Common myeloid progenitor, CD34-positive (primary cell): ENCODE measurements around the gene NT5C3A.
A peak's percentile ranks its signal among the peaks of the same experiment; 100 is the strongest.

Source experiments
- CTCF ChIA-PET: fragments of 350-600 bp; sonication (Branson Sonifier 250); formaldehyde crosslinking; loops from one replicate; lab custom pipeline; 2021; ENCODE audit warnings: antibody characterized with exemption; lab: Charles Lee
- POLR2A ChIA-PET: fragments of 350-600 bp; sonication (Branson Sonifier 250); formaldehyde crosslinking; loops from one replicate; lab custom pipeline; 2021; ENCODE audit warnings: antibody characterized with exemption; lab: Charles Lee
- DNase-seq, 3 donors: peaks; one replicate each; pipeline versions ENCODE4 v3.0.0 to v3.0.0-alpha.2; 2013
- H3K27ac ChIP-seq, 2 experiments: 1 replicate in 1 of 2; 2 replicates in 1 of 2; pipeline ENCODE4 v1.7.0; 2013; ENCODE audit warnings: inconsistent platforms in 2 of 2, low read length in 2 of 2, mild to moderate bottlenecking in 2 of 2, low read depth in 1 of 2, moderate library complexity in 1 of 2; ENCODE audit not compliant: severe bottlenecking in 2 of 2, insufficient read depth in 1 of 2, poor library complexity in 1 of 2
- H3K27me3 ChIP-seq, 5 experiments: replicated peaks in 2 of 5; 1 replicate in 3 of 5; 2 replicates in 2 of 5; pipeline versions ENCODE4 v1.6.1 to v1.7.0; 2013; ENCODE audit warnings: low read length in 4 of 5, mild to moderate bottlenecking in 2 of 5, moderate library complexity in 2 of 5, inconsistent platforms in 1 of 5; ENCODE audit not compliant: insufficient read depth in 5 of 5, control insufficient read depth in 4 of 5
- H3K36me3 ChIP-seq, 4 experiments: 1 replicate in 2 of 4; 2 replicates in 2 of 4; pipeline versions ENCODE4 v1.6.1 to v1.7.0; 2013; ENCODE audit warnings: low read length in 3 of 4, control low read depth in 1 of 4, mild to moderate bottlenecking in 1 of 4; ENCODE audit not compliant: control insufficient read depth in 4 of 4, insufficient read depth in 4 of 4
- H3K4me1 ChIP-seq, 4 experiments: 1 replicate in 3 of 4; 2 replicates in 1 of 4; pipeline versions ENCODE4 v1.6.1 to v1.7.1; 2013; ENCODE audit warnings: low read length in 3 of 4, mild to moderate bottlenecking in 3 of 4, control low read depth in 1 of 4, inconsistent platforms in 1 of 4, moderate library complexity in 1 of 4; ENCODE audit not compliant: control insufficient read depth in 4 of 4, insufficient read depth in 4 of 4; ENCODE audit errors: control extremely low read depth in 1 of 4
- H3K4me3 ChIP-seq, 7 experiments: 1 replicate in 4 of 7; 2 replicates in 3 of 7; pipeline versions ENCODE4 v1.5.1 to v1.7.0; 2013; ENCODE audit warnings: mild to moderate bottlenecking in 7 of 7, low read length in 6 of 7, moderate library complexity in 6 of 7, inconsistent platforms in 2 of 7, low read depth in 2 of 7, control low read depth in 1 of 7; ENCODE audit not compliant: insufficient read depth in 4 of 7, control insufficient read depth in 1 of 7; ENCODE audit errors: extremely low read depth in 1 of 7
- H3K9me3 ChIP-seq, 5 experiments: 1 replicate in 4 of 5; 2 replicates in 1 of 5; pipeline versions ENCODE4 v1.6.1 to v1.7.1; 2013; ENCODE audit warnings: low read length in 4 of 5, mild to moderate bottlenecking in 2 of 5, inconsistent platforms in 1 of 5, low read depth in 1 of 5, moderate library complexity in 1 of 5; ENCODE audit not compliant: control insufficient read depth in 4 of 5, insufficient read depth in 2 of 5; ENCODE audit errors: control extremely low read depth in 1 of 5
- whole genome bisulfite sequencing: methylation state at CpG from one replicate; pipeline ENCODE4 v1.1.5; 2013; ENCODE audit not compliant: insufficient coverage; 5-methylcytosine and 5-hydroxymethylcytosine counted together

The NT5C3A gene

DNA sequence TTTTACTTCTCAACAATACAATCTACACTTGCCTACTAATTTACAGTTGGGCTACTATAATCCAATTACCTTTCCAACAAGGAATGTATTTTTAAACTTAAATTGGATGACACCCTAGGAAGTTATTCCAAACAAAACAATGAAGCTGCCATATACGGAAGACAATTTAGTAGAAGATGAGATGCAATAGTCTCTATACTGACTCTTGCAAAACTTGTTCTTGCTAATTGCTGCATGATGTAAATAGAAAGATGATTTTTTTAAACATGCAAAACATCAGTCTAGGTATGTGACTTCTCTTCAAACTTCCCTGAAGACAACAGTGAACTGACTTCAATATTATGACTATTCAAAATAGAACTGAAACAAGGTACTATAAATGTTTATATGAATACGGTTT, 17.6 kb downstream of the NT5C3A start:
- no peak overlapping the region for H3K27ac ChIP-seq
- no CpG with 5 or more reads among the region's 2 CpGs for WGBS
- CTCF ChIA-PET = interaction anchor here (1.0 to 2.2 kb wide), 2 partner anchors 13 to 64 kb away, joined by 3 to 9 read pairs; partner anchors contain the start of gene RP9
- peaks cover 18 to 59% (median 40%) of the 10 kb centered on the region in 4 experiments for H3K4me1 ChIP-seq
- no peaks in the 10 kb centered on the region for H3K9me3 ChIP-seq
- POLR2A ChIA-PET = no interaction called here
- H3K4me3 ChIP-seq = no peak overlapping the region
- no peaks in the 10 kb centered on the region for H3K27me3 ChIP-seq
- peaks cover 0 to 4% (median 0%) of the 10 kb centered on the region in 4 experiments for H3K36me3 ChIP-seq
- no peak for DNase-seq

DNA sequence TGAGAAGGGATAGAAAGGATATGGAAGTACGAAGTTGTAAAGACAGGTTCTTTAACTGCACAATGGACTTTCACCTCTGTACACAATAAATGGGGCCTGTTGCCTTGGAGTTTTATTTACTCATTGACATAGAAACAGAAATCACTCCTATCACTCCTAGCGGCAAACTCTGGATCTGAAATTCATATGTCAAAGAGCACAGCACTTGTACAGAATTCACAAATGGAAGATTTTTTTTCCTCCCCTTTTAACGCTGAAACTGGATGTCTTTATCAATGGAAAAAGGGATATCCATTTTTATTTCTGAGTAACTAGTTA, 18.2 kb downstream of the NT5C3A start:
- ChIA-PET CTCF (interaction anchor here (1.0 to 2.2 kb wide), 2 partner anchors 13 to 64 kb away, joined by 3 to 9 read pairs; partner anchors contain the start of gene RP9), POLR2A (no interaction called here)
- no peak overlapping the region for H3K4me3 ChIP-seq
- WGBS = no CpG with 5 or more reads among the region's 3 CpGs
- H3K27me3 ChIP-seq = no peaks in the 10 kb centered on the region
- DNase-seq = no peak
- H3K4me1 ChIP-seq = peaks cover 20 to 58% (median 41%) of the 10 kb centered on the region in 4 experiments
- H3K27ac ChIP-seq = no peak overlapping the region
- H3K9me3 ChIP-seq = no peaks in the 10 kb centered on the region
- peaks cover 0 to 4% (median 0%) of the 10 kb centered on the region in 4 experiments for H3K36me3 ChIP-seq

DNA sequence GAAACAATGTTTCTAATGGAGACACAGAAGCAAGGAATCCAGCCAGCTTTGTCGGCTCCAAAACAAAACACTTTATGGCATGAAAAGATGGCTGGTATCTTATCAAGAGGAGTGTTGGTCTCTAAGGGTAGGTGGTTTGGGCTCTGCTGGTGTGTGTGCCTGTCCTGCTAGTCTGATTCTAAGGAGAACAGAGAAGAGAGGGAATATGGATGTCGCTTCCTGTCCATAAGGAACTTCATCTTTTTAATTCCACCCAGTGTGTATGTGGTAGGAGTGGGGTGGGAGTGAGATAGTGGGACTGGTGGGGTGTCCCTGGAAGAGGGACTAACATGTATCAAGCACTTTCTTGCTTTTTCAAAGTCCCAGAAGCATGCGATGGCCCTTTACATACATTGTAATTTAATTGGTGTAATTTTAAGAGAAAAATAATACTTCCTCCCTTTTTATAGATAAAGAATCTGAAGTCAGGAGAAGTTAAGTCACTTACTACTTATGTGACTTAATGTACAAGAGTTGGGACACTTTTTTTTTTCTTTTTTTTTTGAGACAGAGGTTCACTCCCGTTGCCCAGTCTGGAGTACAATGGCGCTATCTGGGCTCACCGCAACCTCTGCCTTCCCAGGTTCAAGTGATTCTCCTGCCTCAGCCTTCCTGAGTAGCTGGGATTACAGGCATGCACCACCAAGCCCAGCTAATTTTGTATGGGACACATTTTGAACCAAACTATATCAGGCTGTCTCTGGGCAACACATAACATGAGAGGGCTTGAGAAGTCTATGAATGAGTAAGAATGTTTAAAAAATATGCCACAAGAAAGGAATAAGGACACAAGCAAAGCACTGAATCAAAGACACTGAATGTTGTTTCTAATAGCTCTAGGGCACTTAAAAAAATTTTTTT, 18.8 kb downstream of the NT5C3A start:
- DNase-seq = no peak
- peak overlapping the region in 1 of 2 experiments; percentile 51 for H3K27ac ChIP-seq
- H3K9me3 ChIP-seq = no peaks in the 10 kb centered on the region
- peaks cover 0 to 4% (median 0%) of the 10 kb centered on the region in 4 experiments for H3K36me3 ChIP-seq
- POLR2A ChIA-PET = interaction anchor here (0.9 kb wide), 1 partner anchor 9 kb away, joined by 3 read pairs; no protein-coding TSS in a partner anchor
- H3K4me3 ChIP-seq = peak overlapping the region in 1 of 7 experiments; percentile 19
- 100% methylated on average over 5 of the region's 6 CpGs for WGBS
- CTCF ChIA-PET = interaction anchor here (1.0 to 2.2 kb wide), 4 partner anchors 10 to 65 kb away, joined by 3 to 10 read pairs (median 6); partner anchors contain the start of gene RP9
- peaks cover 20 to 59% (median 40%) of the 10 kb centered on the region in 4 experiments for H3K4me1 ChIP-seq
- no peaks in the 10 kb centered on the region for H3K27me3 ChIP-seq

DNA sequence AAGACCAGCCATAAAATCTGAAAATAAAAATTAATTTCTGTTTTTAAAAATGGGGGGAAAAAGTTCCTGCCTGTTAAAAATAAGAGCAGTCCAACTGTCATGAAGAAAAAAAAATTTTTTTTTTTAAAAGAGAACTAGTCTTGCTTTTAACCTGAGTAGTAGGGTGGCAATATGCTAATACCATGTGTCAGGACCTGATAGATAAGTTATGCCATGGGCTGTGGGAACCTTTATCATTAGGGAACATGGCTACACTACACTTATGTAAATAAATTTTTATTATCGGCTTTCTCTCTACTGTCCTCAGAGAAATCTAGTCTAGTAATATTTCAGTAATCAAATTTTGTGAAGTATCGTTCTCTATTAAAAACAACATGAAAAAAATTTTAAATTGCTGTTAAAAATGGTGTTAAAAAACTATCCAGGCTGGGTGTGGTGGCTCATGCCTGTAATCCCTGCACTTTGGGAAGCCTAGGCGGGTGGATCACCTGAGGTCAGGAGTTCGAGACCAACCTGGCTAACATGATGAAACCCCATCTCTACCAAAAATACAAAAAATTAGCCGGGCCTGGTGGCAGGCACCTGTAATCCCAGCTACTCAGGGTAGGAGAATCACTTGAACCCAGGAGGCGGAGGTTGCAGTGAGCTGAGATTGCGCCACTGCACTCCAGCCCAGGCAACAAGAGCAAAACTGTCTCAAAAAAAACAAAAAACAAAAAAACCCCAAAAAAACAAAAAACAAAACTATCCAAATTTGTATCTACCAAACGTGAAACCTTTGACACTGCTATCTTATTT, 20.7 kb downstream of the NT5C3A start:
- peaks cover 20 to 56% (median 36%) of the 10 kb centered on the region in 4 experiments for H3K4me1 ChIP-seq
- ChIA-PET CTCF (interaction anchor here (1.9 to 2.2 kb wide), 2 partner anchors 12 to 66 kb away, joined by 10 to 11 read pairs; partner anchors contain the start of gene RP9), POLR2A (no interaction called here)
- peaks cover 0 to 4% (median 0%) of the 10 kb centered on the region in 4 experiments for H3K36me3 ChIP-seq
- DNase-seq = peak; percentile 40 to 68 (median 43)
- no peaks in the 10 kb centered on the region for H3K9me3 ChIP-seq
- WGBS = 100% methylated on average over 4 of the region's 8 CpGs
- no peaks in the 10 kb centered on the region for H3K27me3 ChIP-seq
- peak overlapping the region; percentile 9 to 80 for H3K27ac ChIP-seq
- peak overlapping the region in 2 of 7 experiments; percentile 5 to 61 for H3K4me3 ChIP-seq

DNA sequence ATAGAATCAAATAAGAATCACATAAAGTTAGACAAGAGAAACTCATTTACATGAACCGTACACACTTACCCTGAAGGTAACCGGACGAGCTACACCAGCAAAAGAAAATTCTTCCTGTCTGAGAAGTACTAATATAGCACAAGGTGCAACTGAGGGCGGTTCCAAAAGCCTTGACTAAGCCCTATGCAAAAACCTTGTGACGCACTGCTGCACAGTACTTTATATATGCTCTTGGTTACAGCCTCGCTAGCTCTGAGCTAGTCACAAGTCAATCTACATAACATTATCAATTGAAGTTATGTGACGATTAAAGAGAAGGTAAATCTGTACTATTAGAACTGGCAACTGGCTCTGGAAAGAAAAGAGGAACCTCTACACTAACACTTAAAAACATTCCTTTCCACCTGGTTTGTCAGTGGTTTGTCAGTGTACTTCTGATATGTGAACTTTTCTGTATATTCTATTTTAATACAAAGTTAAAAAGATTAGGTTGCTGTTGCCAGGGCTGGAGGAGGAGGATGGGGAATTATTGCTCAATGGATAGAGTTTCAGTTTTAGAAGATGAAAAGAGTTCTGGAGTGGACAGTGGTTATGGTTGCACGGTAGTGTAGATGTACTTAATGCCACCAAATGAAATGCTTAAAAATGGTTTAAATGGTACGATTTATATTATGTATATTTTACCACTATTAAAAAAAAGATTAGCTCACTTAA, 21.6 kb downstream of the NT5C3A start:
- POLR2A ChIA-PET = no interaction called here
- DNase-seq = peak; percentile 30 to 75 (median 61)
- Histone ChIP-seq H3K4me3 (peak overlapping the region in 6 of 7 experiments; percentile 14 to 73 (median 38)), H3K27me3 (no peaks in the 10 kb centered on the region), H3K4me1 (peaks cover 20 to 56% (median 36%) of the 10 kb centered on the region in 4 experiments), H3K27ac (peak overlapping the region; percentile 9 to 80), H3K9me3 (no peaks in the 10 kb centered on the region), H3K36me3 (peaks cover 0 to 4% (median 0%) of the 10 kb centered on the region in 4 experiments)
- CTCF ChIA-PET = interaction anchor here (0.6 to 2.8 kb wide), 10 partner anchors 8 to 195 kb away, joined by 3 to 22 read pairs (median 6); partner anchors contain the start of gene RP9
- WGBS = 0% methylated on average over 3 of the region's 9 CpGs

DNA sequence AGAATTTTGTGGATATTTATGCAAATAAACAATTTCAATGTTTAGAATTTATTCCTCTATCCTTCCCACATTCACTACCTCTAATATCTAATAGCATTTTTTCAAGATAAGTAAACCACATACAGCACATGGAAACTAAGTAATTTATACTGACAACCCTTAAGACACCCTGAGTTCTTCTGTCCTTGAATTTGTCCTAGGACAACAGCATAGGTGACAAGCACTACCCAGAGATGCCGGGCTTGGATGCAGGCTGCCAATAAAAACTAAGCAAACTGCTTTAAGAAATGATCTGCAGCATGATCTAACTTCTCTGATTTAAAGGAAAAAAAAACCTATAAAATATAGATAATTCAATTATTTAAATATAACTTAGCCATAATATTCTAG, 22.7 kb downstream of the NT5C3A start:
- Histone ChIP-seq H3K36me3 (peaks cover 0 to 5% (median 3%) of the 10 kb centered on the region in 4 experiments), H3K27ac (peak overlapping the region in 1 of 2 experiments; percentile 29), H3K9me3 (no peaks in the 10 kb centered on the region), H3K27me3 (no peaks in the 10 kb centered on the region), H3K4me3 (peak overlapping the region in 6 of 7 experiments; percentile 35 to 75 (median 61)), H3K4me1 (peaks cover 20 to 54% (median 35%) of the 10 kb centered on the region in 4 experiments)
- DNase-seq = no peak
- ChIA-PET POLR2A (interaction anchor here (1.2 kb wide), 1 partner anchor 164 kb away, joined by 3 read pairs; no protein-coding TSS in a partner anchor), CTCF (interaction anchor here (0.6 to 2.8 kb wide), 12 partner anchors 10 to 239 kb away, joined by 3 to 22 read pairs (median 4); partner anchors contain the start of gene RP9)
- no CpG with 5 or more reads among the region's 1 CpG for WGBS
